IPS-18a (cell line): ENCODE measurements around the gene TCP11.
"Not testable (repeated sequence)": the region's sequence is repeated elsewhere in the genome, so short reads cannot be mapped to it uniquely, and the experiment has no call there.

Source experiments
- H3K27ac ChIP-seq: one replicate; pipeline ENCODE4 v1.5.1; 2013; ENCODE audit warnings: low read length
- H3K27me3 ChIP-seq: one replicate; pipeline ENCODE4 v1.6.1; 2013; ENCODE audit warnings: mild to moderate bottlenecking, low read length; ENCODE audit not compliant: control insufficient read depth, insufficient read depth
- H3K36me3 ChIP-seq: one replicate; pipeline ENCODE4 v1.6.1; 2013; ENCODE audit warnings: low read depth, low read length; ENCODE audit not compliant: control insufficient read depth
- H3K4me1 ChIP-seq: one replicate; pipeline ENCODE4 v1.6.1; 2013; ENCODE audit warnings: low read depth, low read length; ENCODE audit not compliant: control insufficient read depth
- H3K4me3 ChIP-seq: one replicate; pipeline ENCODE4 v1.5.1; 2013; ENCODE audit warnings: low read length
- H3K9ac ChIP-seq: one replicate; pipeline ENCODE4 v1.6.1; 2013; ENCODE audit warnings: mild to moderate bottlenecking, low read length, moderate library complexity
- H3K9me3 ChIP-seq: one replicate; pipeline ENCODE4 v1.6.1; 2013; ENCODE audit warnings: low read depth, low read length; ENCODE audit not compliant: control insufficient read depth

Gene TCP11

DNA sequence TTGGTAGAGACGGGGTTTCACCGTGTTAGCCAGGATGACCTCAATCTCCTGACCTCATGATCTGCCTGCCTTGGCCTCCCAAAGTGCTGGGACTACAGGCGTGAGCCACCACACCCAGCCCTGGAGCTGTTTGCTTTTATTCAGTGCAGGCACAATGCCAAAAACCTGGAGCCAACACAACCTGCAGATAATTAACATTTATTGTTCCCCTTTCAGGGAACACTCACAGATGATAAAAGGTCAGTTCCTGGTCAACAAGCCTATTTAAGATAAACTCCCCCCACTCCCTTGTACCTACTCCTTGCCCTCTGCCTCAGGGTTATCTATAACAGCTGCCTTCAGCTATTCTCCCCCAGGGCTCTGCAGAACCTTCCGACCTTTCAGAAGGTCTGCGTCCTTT is 33.4 kb downstream of the TCP11 start:
- not testable (repeated sequence) for H3K27ac ChIP-seq, H3K9ac ChIP-seq, H3K36me3 ChIP-seq, H3K4me3 ChIP-seq, H3K4me1 ChIP-seq, H3K27me3 ChIP-seq, H3K9me3 ChIP-seq

DNA sequence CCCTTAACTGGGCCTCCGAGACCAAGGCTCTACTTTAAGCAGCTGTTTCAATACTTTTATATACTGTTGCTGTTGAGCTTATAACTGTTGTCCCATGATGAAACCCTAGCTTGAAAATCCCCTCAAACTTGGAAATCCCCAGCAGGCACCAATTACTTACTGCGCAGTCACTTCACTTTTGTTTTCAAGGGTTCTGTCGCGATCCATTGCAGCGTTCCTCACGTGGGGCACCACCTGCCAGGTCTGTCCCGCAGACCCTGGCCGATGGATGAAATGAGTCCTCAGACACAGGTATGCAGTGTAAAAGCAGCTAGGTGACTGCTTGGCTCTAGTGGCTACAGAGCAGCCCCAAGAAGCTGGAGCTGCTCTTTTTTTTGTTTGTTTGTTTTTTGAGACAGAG is 33.9 kb downstream of the TCP11 start:
- not testable (repeated sequence) for H3K27me3 ChIP-seq, H3K9me3 ChIP-seq, H3K9ac ChIP-seq, H3K27ac ChIP-seq, H3K4me3 ChIP-seq, H3K36me3 ChIP-seq, H3K4me1 ChIP-seq

DNA sequence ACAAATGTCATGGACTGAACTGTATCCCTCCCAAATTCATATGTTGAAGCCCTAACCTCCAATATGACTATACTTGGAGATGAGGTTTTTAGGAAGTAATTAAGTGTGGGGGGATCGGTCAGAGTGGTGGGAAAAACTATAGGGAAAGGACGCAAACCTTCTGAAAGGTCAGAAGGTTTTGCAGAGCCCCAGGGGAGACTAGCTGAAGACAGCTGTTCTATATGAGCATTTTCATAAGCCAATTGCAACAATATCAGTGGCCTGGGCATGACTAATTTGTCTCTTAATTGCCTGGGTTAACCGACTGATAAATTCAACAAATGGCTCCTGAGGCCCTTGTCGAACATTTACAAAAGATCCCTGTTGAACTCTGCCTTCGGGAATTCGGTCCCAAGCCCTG is 35.1 kb downstream of the TCP11 start:
- not testable (repeated sequence) for H3K27me3 ChIP-seq, H3K27ac ChIP-seq, H3K4me3 ChIP-seq, H3K9me3 ChIP-seq, H3K4me1 ChIP-seq, H3K9ac ChIP-seq, H3K36me3 ChIP-seq

DNA sequence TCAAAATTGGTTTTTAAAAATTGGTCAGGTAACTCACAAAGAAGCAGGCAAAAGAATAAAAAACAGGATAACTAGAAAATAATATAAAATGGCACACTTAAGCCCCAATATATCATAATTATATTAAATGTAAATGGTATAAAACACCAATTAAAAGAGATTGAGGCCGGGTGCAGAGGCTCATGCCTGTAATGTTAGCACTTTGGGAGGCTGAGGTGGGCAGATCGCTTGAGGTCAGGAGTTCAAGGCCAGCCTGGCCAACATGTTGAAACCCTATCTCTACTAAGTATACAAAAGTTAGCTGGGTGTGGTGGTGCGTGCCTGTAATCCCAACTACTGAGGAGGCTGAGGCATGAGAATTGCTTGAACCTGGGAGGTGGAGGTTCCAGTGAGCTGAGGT is 36.1 kb downstream of the TCP11 start:
- Histone ChIP-seq H3K4me3 (no peak overlapping the region), H3K36me3 (no peaks in the 10 kb centered on the region), H3K27me3 (no peaks in the 10 kb centered on the region), H3K27ac (no peak overlapping the region), H3K9me3 (no peaks in the 10 kb centered on the region), H3K9ac (no peak overlapping the region), H3K4me1 (no peaks in the 10 kb centered on the region)

DNA sequence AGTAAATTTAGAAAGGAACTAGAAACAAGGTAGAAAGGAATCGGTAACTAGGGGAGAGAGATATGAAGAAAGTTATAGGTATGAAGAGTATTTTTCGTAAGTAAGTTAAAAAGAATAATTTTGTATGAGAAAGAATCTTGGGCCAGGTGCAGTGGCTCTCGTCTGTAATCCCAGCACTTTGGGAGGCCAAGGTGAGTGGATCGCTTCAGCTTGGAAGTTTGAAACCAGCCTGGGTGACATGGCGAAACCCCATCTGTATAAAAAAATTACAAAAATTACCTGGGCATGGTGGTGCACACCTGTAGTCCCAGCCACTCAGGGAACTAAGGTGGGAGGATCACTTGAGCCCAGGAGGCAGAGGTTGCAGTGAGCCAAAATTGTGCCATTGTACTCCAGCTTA is 42.0 kb downstream of the TCP11 start:
- Histone ChIP-seq H3K27me3 (no peaks in the 10 kb centered on the region), H3K4me3 (no peak overlapping the region), H3K36me3 (no peaks in the 10 kb centered on the region), H3K9ac (no peak overlapping the region), H3K4me1 (peaks cover 14% of the 10 kb centered on the region), H3K9me3 (no peaks in the 10 kb centered on the region), H3K27ac (no peak overlapping the region)

DNA sequence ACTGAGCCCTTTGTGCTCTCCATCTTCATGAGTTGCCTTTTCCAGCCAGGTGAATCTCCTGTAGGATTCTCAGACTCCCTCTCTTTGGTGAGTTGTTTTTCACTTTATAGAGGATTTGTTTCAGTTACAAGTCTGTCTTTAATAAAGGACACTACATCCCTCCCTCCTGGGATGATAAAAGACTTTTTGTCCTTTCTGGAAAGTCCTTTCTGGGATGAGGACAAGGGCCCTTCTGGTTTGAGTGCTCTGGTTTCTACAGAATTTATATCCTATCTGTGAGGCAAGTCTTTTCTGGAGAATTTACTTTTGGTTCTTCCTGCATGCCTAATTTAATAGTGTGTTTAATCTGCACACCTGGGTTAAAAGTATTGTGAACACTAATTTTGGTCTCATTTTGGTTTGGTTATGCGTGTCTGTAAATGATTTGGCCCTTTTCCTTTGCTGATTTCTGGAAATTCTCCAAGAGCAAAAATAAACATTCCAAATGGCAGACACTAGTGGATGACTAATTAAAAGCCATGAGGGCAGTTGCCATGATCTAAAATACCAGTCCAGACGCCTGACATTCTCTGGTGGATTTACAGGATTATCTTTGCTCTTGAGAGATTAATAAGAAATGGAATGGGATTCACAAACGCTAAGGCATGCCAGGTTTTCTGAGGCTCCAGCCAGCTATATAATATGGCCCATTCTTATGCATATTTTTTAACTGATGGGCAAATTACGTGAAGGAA is 44.8 kb downstream of the TCP11 start:
- Histone ChIP-seq H3K4me3 (no peak overlapping the region), H3K9me3 (no peaks in the 10 kb centered on the region), H3K36me3 (no peaks in the 10 kb centered on the region), H3K27ac (no peak overlapping the region), H3K9ac (no peak overlapping the region), H3K27me3 (no peaks in the 10 kb centered on the region), H3K4me1 (peaks cover 14% of the 10 kb centered on the region)

DNA sequence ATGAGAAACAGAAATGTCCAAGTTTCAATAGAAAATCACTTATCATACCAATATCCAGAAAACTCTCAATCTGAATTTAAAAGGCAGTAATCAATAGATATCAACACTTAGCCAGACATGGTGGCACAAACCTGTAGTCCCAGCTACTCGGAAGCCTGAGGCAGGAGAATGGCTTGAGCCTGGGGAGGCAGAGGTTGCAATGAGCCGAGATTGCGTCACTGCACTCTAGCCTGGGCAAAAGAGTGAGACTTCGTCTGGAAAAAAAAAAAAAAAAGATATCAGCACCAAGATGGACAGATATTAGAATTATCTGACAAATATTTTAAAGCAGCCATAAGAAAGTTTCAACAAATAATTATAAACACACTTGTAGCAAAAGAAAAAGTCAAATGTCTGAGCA is 47.0 kb downstream of the TCP11 start:
- Histone ChIP-seq H3K9me3 (no peaks in the 10 kb centered on the region), H3K27me3 (no peaks in the 10 kb centered on the region), H3K27ac (no peak overlapping the region), H3K4me3 (no peak overlapping the region), H3K9ac (no peak overlapping the region), H3K36me3 (peaks cover 4% of the 10 kb centered on the region), H3K4me1 (peaks cover 14% of the 10 kb centered on the region)

DNA sequence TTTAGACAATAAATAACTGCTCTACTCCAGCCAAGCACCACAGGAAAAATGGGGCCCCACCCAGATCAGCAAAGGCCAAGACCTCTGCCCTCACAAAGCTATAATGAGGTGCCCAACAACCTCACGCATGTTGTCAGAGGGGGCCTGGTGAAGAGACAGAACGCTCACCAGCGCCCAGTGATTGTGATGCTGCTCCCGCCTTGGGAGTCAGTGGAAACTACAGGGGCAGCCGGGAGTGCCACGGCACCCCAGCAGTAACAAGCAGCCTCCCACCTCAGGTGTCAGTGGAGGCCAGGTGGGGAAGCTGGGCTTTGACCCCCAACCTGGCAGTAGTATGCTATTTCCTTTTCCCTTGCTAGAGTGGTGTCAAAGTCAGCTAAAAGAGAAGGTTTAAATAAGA is 47.4 kb downstream of the TCP11 start:
- Histone ChIP-seq H3K27ac (no peak overlapping the region), H3K36me3 (peaks cover 4% of the 10 kb centered on the region), H3K4me1 (peaks cover 14% of the 10 kb centered on the region), H3K4me3 (no peak overlapping the region), H3K9ac (no peak overlapping the region), H3K27me3 (no peaks in the 10 kb centered on the region), H3K9me3 (no peaks in the 10 kb centered on the region)

DNA sequence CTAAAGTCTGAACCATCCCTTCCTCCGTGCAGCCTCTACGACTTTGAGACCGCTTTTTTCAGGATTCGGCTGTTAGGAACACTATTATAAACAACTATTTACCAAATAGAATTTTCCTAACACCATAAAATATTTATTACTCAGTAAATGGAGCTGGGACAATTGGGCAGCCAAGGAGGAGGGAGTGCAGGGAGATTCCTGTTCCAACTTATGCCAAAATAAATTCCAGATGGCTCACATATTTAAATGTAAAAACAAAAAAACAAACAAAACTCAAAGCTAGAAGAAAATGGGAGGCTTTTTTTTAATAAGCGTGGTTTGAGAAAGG is 48.1 kb downstream of the TCP11 start:
- H3K27ac ChIP-seq = no peak overlapping the region
- no peaks in the 10 kb centered on the region for H3K27me3 ChIP-seq
- peaks cover 4% of the 10 kb centered on the region for H3K36me3 ChIP-seq
- peaks cover 14% of the 10 kb centered on the region for H3K4me1 ChIP-seq
- no peak overlapping the region for H3K4me3 ChIP-seq
- H3K9me3 ChIP-seq = no peaks in the 10 kb centered on the region
- H3K9ac ChIP-seq = no peak overlapping the region

DNA sequence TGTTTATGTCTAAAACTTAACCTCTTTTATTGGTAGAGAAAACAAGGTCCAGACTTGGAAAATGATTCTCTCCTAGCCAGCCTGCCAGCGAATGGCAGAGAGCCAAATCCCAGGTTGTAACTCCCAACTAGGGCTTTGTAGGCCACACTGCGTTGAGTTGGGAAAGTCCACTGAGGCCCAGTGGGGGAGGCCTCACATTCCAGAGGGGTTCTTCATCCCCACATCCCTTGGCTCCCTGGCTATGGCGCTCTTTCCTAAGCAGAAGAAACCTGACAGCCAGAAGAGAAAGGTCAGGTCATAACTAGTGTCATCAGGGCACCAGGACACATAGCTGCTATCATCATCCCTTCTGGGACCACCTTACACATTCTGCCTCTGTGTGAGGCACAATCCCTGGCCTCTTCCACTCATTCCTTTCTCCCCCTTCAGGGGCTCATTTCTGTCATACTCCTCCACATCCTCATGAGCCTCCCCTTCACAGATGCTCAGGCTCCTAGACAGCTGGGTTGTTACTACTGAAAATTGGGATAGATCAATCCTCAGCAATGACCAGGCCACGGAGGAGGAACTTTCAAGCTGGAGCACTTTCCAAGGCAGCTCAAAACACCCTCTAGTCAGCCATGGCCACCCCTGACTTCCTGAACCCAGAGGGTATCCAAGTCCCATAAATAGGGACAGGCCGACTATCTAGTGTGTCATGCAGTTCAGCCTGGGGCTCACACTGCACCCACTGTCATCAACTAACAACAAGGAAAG is 48.6 kb downstream of the TCP11 start:
- no peaks in the 10 kb centered on the region for H3K9me3 ChIP-seq
- H3K4me3 ChIP-seq = no peak overlapping the region
- no peak overlapping the region for H3K27ac ChIP-seq
- no peaks in the 10 kb centered on the region for H3K27me3 ChIP-seq
- H3K9ac ChIP-seq = no peak overlapping the region
- peaks cover 4% of the 10 kb centered on the region for H3K36me3 ChIP-seq
- peaks cover 14% of the 10 kb centered on the region for H3K4me1 ChIP-seq

DNA sequence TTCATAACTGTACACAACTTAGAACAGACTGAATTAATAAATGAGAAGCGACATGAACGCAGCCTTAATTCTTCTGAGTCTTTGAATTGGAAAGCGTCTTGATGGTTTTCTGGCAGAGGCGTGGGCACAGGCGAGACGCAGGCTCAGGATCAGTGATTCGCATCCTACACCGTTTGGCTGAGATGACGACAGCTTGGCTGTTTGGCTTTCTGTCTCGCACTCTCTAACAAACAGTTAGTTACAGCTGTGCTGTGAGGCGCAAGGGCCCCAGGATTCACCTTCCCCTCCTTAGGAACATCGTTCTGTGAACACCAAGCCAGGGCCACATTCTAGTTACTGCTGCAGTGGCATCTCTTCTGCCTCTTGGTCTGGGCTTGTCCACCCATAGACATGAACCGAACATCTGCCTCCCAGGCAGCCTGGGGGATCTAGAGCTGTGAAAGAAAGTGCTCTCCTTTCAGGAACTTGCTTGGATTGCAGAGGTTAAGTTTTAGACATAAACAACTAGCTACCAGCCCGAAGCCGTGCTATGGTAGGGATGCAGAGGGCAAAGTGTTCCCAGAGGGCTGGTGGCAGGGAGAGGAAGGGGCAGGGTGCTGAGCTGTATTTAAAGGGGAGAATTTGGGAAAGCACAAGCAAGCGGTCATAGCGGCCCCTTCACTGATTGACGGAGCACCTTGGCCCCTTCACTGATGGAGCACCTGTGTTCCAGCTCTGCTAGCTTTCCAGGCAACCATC is 49.6 kb downstream of the TCP11 start:
- Histone ChIP-seq H3K4me1 (peaks cover 9% of the 10 kb centered on the region), H3K27ac (no peak overlapping the region), H3K9ac (no peak overlapping the region), H3K4me3 (no peak overlapping the region), H3K27me3 (no peaks in the 10 kb centered on the region), H3K36me3 (peaks cover 10% of the 10 kb centered on the region), H3K9me3 (no peaks in the 10 kb centered on the region)
